Fibroblast of the aortic adventitia (primary cell): Measurements from ENCODE around the gene RAD23A. TPM values are rescaled to one million over a fixed set of nuclear protein-coding genes. Genes with fewer than 3 reads are reported as not detected.
A peak's percentile ranks its signal among the peaks of the same experiment; 100 is the strongest.
"Not testable (repeated sequence)": the region's sequence is repeated elsewhere in the genome, so short reads cannot be mapped to it uniquely, and the experiment has no call there.

Source experiments
- DNase-seq: peaks from one replicate; pipeline ENCODE4 v3.0.0-alpha.2; 2010; ENCODE audit warnings: low read depth
- H3K4me3 ChIP-seq: 2 replicates; pipeline ENCODE4 v1.5.1; 2011; ENCODE audit warnings: low read depth, mild to moderate bottlenecking, control low read depth, low read length, moderate library complexity
- CTCF ChIP-seq: IDR thresholded peaks from 2 replicates; pipeline ENCODE4 v1.5.1; 2011; ENCODE audit warnings: mild to moderate bottlenecking, low read length, control low read depth, inconsistent platforms; ENCODE audit not compliant: insufficient read depth
- total RNA-seq: library from RNA; depleted of rRNA; stranded (reverse); fragments of >200 nt; gene quantifications from 2 replicates; pipeline ENCODE4 v1.2.3, GENCODE V29; 2012; ENCODE audit warnings: low replicate concordance

Gene RAD23A
- total RNA-seq, 1 donor, result 101 TPM

GRCh38 chr19:12956446-12957388 lies 11.1 kb downstream of the RAD23A start, which contains the start of gene GADD45GIP1:
TSS of gene GADD45GIP1 (minus strand) at chr19:12957223. CDS start at chr19:12957212, 11 bp downstream.
- TF ChIP-seq CTCF, result no peak
- peak; percentile 73 for DNase-seq
- peak within 1 kb of the TSS; percentile 99 for H3K4me3 ChIP-seq

- not testable (repeated sequence) for DNase-seq
- peak overlapping the region; percentile 99 for H3K4me3 ChIP-seq
Measured at GRCh38 chr19:12957389-12957952, 11.8 kb downstream of the RAD23A start.

GRCh38 chr19:12959481-12959880 lies 13.8 kb downstream of the RAD23A start:
- H3K4me3 ChIP-seq, result no peak overlapping the region
- TF ChIP-seq CTCF, result no peak
- DNase-seq, result no peak

- DNase-seq, result peak; percentile 65
- peak; percentile 87 for TF ChIP-seq CTCF
- peak overlapping the region; percentile 67 for H3K4me3 ChIP-seq
Measured at GRCh38 chr19:12965017-12965811, 19.6 kb downstream of the RAD23A start.

- DNase-seq, result no peak
- no peak overlapping the region for H3K4me3 ChIP-seq
- no peak for TF ChIP-seq CTCF
Measured at GRCh38 chr19:12965812-12966135, 20.1 kb downstream of the RAD23A start.

GRCh38 chr19:12967907-12968306 lies 22.2 kb downstream of the RAD23A start:
- TF ChIP-seq CTCF, result no peak
- no peak for DNase-seq
- H3K4me3 ChIP-seq, result no peak overlapping the region
